ENCODE measurements around the gene UNC93A. TPM values are rescaled to one million over a fixed set of nuclear protein-coding genes. Genes with fewer than 3 reads are reported as not detected.
"Not testable (repeated sequence)": the region's sequence is repeated elsewhere in the genome, so short reads cannot be mapped to it uniquely, and the experiment has no call there.

The UNC93A gene
- total and polyA plus RNA-seq, 2 donors (not counting 1 experiment from before 2014, with no cell fraction given): not detected

DNA sequence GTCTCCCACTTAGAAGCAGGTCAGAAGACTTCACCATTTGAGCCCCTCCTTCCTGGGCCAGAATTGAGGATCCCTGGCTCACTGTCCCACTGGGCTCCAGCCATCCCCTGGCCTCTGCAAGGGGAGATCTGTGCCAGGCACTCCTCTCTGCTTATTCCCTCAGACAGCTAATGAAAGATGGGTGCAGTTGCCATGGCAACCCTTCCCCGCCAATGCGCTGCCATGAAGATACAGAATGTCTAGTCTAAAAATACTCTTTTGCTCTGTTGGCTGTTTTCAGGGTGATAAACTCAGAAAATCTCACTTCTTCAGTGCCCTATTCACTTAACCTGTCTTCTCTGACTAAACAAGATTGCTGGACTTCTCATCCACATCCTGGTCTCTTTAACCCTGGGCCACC is 20.2 kb downstream of the UNC93A start:
- H3K36me3 ChIP-seq (ENCODE audit: control insufficient read depth, insufficient read depth, low read length): no peaks in the 10 kb centered on the region
- no peak overlapping the region for H2AFZ ChIP-seq (ENCODE audit: low read length)
- no peak overlapping the region for H3K4me3 ChIP-seq (replicated peaks in 1 of 4; ENCODE audit: control extremely low read depth in 1 of 4, insufficient read depth in 1 of 4, low read depth in 3 of 4, low read length in 4 of 4)
- no peak overlapping the region for H3K4me2 ChIP-seq (ENCODE audit: extremely low read depth, insufficient read depth, low read length)
- no peak overlapping the region for H3K27ac ChIP-seq (ENCODE audit: insufficient read depth, low read length)
- TF ChIP-seq EZH2 (IDR thresholded peaks at IDR 0.05; ENCODE audit: low read length, missing control alignments): no peak
- TF ChIP-seq, protein P1, sequence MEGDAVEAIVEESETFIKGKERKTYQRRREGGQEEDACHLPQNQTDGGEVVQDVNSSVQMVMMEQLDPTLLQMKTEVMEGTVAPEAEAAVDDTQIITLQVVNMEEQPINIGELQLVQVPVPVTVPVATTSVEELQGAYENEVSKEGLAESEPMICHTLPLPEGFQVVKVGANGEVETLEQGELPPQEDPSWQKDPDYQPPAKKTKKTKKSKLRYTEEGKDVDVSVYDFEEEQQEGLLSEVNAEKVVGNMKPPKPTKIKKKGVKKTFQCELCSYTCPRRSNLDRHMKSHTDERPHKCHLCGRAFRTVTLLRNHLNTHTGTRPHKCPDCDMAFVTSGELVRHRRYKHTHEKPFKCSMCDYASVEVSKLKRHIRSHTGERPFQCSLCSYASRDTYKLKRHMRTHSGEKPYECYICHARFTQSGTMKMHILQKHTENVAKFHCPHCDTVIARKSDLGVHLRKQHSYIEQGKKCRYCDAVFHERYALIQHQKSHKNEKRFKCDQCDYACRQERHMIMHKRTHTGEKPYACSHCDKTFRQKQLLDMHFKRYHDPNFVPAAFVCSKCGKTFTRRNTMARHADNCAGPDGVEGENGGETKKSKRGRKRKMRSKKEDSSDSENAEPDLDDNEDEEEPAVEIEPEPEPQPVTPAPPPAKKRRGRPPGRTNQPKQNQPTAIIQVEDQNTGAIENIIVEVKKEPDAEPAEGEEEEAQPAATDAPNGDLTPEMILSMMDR (conservative IDR thresholded peaks at IDR 0.05 in 1 of 2, IDR thresholded peaks at IDR 0.05 in 1 of 2; ENCODE audit: low read depth in 1 of 2, low read length in 2 of 2): no peak
- no peaks in the 10 kb centered on the region for H3K79me2 ChIP-seq (ENCODE audit: control insufficient read depth, insufficient read depth, low read length)
- no peak overlapping the region for H3K9ac ChIP-seq (ENCODE audit: insufficient read depth, low read length)
- H4K20me1 ChIP-seq (ENCODE audit: control insufficient read depth, extremely low read depth, insufficient read depth, low read length): no peaks in the 10 kb centered on the region
- no peaks in the 10 kb centered on the region for H3K4me1 ChIP-seq (ENCODE audit: control insufficient read depth, extremely low read depth, insufficient read depth, low read length)
- no peaks in the 10 kb centered on the region for H3K27me3 ChIP-seq (ENCODE audit: control insufficient read depth, insufficient read depth, low read length)
- no peak for DNase-seq (ENCODE audit: low read depth in 2 of 2)
- no peaks in the 10 kb centered on the region for H3K9me3 ChIP-seq (ENCODE audit: control insufficient read depth, insufficient read depth, low read depth, low read length)

DNA sequence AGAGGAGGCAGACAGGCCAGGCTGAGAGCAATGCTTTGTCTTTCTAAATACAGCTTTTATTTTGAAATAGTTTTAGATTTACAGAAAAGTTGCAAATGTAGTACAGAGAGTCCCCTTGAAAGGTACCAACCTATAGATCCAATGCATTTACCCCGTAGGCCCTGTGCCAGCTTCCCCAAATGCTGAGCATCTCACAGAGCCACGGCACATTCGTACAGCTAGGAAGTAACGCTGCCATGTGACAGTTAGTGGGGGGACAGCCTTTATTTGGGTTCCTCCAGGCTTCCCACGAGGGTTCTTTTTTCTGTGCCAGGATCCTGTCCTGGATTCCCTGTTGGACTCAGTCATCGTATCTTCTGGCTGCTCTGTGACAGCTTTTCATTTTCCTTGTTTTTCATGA is 20.6 kb downstream of the UNC93A start:
- not testable (repeated sequence) for H3K4me2 ChIP-seq (ENCODE audit: extremely low read depth, insufficient read depth, low read length); H3K27me3 ChIP-seq (ENCODE audit: control insufficient read depth, insufficient read depth, low read length); H3K4me1 ChIP-seq (ENCODE audit: control insufficient read depth, extremely low read depth, insufficient read depth, low read length); H3K9me3 ChIP-seq (ENCODE audit: control insufficient read depth, insufficient read depth, low read depth, low read length); H4K20me1 ChIP-seq (ENCODE audit: control insufficient read depth, extremely low read depth, insufficient read depth, low read length); DNase-seq (ENCODE audit: low read depth in 2 of 2); H3K9ac ChIP-seq (ENCODE audit: insufficient read depth, low read length); H3K4me3 ChIP-seq (replicated peaks in 1 of 4; ENCODE audit: control extremely low read depth in 1 of 4, insufficient read depth in 1 of 4, low read depth in 3 of 4, low read length in 4 of 4); H3K79me2 ChIP-seq (ENCODE audit: control insufficient read depth, insufficient read depth, low read length); H2AFZ ChIP-seq (ENCODE audit: low read length); H3K36me3 ChIP-seq (ENCODE audit: control insufficient read depth, insufficient read depth, low read length); H3K27ac ChIP-seq (ENCODE audit: insufficient read depth, low read length)

DNA sequence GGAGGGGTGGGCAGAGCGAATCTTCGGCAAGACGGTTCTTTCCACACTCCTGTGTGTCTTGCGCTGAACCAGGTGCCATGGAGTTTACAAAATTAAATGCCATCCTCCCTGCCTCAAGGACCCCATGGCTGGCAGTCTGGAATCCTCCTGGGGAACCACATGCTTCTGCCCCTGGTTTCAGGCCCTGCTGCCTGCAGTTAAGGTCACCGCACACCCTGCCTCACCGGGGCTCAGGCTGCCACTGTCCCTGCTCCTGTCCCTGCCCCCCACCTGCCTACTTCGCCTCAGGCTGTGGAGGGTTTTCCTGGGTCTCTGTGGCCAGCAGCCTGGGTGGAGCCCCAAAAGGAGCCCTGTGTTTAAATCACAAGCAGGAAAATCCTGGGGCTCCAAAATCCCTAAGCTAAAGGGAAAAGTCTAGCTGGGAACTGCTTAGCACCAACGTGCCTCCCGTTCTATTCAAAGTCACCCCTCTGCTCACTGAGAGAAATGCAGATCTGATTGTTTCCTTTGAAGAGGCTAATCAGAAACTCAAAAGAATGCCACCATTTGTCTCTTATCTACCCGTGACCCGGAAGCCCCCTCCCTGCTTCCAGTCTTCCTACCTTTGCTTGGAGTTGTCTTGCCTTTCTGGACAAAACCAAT is 23.2 kb downstream of the UNC93A start:
- H3K9me3 ChIP-seq (ENCODE audit: control insufficient read depth, insufficient read depth, low read depth, low read length): no peaks in the 10 kb centered on the region
- no peak overlapping the region for H3K4me3 ChIP-seq (replicated peaks in 1 of 4; ENCODE audit: control extremely low read depth in 1 of 4, insufficient read depth in 1 of 4, low read depth in 3 of 4, low read length in 4 of 4)
- no peaks in the 10 kb centered on the region for H4K20me1 ChIP-seq (ENCODE audit: control insufficient read depth, extremely low read depth, insufficient read depth, low read length)
- H3K4me2 ChIP-seq (ENCODE audit: extremely low read depth, insufficient read depth, low read length): no peak overlapping the region
- H3K9ac ChIP-seq (ENCODE audit: insufficient read depth, low read length): no peak overlapping the region
- H3K27ac ChIP-seq (ENCODE audit: insufficient read depth, low read length): no peak overlapping the region
- no peaks in the 10 kb centered on the region for H3K27me3 ChIP-seq (ENCODE audit: control insufficient read depth, insufficient read depth, low read length)
- H3K79me2 ChIP-seq (ENCODE audit: control insufficient read depth, insufficient read depth, low read length): no peaks in the 10 kb centered on the region
- no peak for DNase-seq (ENCODE audit: low read depth in 2 of 2)
- no peak overlapping the region for H2AFZ ChIP-seq (ENCODE audit: low read length)
- TF ChIP-seq, protein P1 (conservative IDR thresholded peaks at IDR 0.05 in 1 of 2, IDR thresholded peaks at IDR 0.05 in 1 of 2; ENCODE audit: low read depth in 1 of 2, low read length in 2 of 2): no peak
- TF ChIP-seq EZH2 (IDR thresholded peaks at IDR 0.05; ENCODE audit: low read length, missing control alignments): no peak
- H3K36me3 ChIP-seq (ENCODE audit: control insufficient read depth, insufficient read depth, low read length): no peaks in the 10 kb centered on the region
- H3K4me1 ChIP-seq (ENCODE audit: control insufficient read depth, extremely low read depth, insufficient read depth, low read length): no peaks in the 10 kb centered on the region

All from fibroblast of lung (primary cell).